ENCODE results near the gene TMEM176A.

The TMEM176A gene

GRCh38 chr7:150791746-150792452 lies 8.7 kb upstream of the TMEM176A start:
- Histone ChIP-seq H3K4me1 (ENCODE audit: insufficient read depth, low read length) (no peaks in the 10 kb centered on the region), H3K4me3 (ENCODE audit: low read length) (no peak overlapping the region), H3K9me3 (ENCODE audit: low read length) (no peaks in the 10 kb centered on the region), H2AFZ (ENCODE audit: low read depth, low read length) (no peak overlapping the region), H3K27me3 (ENCODE audit: insufficient read depth, low read length) (peaks cover 4% of the 10 kb centered on the region), H3K36me3 (ENCODE audit: insufficient read depth, low read length) (no peaks in the 10 kb centered on the region)

DNA sequence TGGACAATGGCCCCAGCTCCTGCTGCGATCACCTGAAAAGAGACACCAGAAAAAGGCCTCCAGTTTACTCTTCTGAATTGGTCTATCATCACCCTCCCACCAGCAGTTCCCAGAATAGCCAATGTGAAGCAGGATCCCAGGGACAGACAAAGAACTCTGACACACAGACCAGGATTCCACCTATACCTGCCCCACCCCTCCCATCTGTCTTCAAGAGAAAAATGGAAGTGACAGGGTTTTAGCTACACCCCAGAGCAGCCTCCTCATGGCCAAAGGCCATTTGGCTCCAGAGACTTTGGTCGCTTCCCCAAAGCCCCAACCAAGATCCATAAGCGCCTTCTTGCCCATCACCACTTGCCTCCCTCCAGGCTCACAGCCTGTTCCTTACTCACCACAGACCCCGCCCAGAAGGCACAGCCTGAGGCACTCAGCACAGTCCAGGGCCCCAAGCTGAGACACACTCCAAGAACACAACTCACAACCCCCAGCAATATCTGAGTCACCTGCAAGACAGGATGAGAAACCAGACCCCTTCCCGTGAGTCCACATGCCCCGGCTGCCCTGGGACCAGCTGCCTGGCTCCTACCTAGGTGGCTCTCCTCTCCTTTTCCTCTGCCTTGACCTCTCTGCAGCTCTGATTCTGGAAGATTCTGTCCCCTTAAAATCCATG lies 6.9 kb upstream of the TMEM176A start:
- Histone ChIP-seq H2AFZ (ENCODE audit: low read depth, low read length) (no peak overlapping the region), H3K27me3 (ENCODE audit: insufficient read depth, low read length) (peaks cover 6% of the 10 kb centered on the region), H3K4me1 (ENCODE audit: insufficient read depth, low read length) (no peaks in the 10 kb centered on the region), H3K4me3 (ENCODE audit: low read length) (no peak overlapping the region), H3K9me3 (ENCODE audit: low read length) (no peaks in the 10 kb centered on the region), H3K36me3 (ENCODE audit: insufficient read depth, low read length) (no peaks in the 10 kb centered on the region)

DNA sequence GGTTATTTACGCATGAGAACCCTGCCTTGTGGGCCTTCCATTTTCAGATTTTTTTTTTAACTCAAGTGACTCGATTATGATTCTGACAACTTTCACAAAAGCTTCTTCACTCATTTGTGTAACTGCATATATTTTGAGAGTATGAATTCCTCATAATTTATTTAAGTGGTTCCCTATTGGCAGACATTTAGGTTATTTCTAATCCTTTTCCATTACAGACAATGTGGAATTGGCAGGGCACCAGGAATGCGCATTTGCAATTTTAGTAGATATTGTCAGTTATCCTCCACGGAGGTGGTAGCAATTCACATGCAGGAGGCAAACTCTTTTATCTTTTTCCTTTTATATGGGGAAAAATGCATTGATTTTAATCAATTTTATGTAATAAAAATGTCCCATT lies 2.9 kb upstream of the TMEM176A start:
- Histone ChIP-seq H2AFZ (ENCODE audit: low read depth, low read length) (no peak overlapping the region), H3K4me3 (ENCODE audit: low read length) (no peak overlapping the region), H3K27me3 (ENCODE audit: insufficient read depth, low read length) (peaks cover 45% of the 10 kb centered on the region)

DNA sequence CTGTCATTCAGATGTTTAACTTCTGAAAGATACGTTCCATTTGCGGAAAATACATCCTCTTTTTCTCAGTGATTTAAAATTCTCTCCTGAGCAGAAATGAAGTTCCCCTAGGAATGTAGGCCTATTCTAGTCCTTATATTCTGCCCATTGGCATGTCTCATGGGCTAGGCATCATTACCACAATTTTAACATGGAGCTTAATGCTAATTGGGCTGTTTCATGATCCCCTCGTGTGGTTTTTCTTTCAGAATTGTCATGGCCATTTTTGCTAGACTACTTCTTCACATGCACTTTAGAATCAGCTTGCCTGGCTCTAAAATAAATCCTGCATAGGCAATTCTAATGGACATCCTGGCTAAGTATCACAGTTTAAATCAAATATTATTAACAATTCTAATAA lies 1.4 kb upstream of the TMEM176A start:
- no peak overlapping the region for H3K4me3 ChIP-seq (ENCODE audit: low read length)
- H2AFZ ChIP-seq (ENCODE audit: low read depth, low read length): no peak overlapping the region
- H3K4me1 ChIP-seq (ENCODE audit: insufficient read depth, low read length): no peaks in the 10 kb centered on the region
- peaks cover 4% of the 10 kb centered on the region for H3K9me3 ChIP-seq (ENCODE audit: low read length)
- peaks cover 55% of the 10 kb centered on the region for H3K27me3 ChIP-seq (ENCODE audit: insufficient read depth, low read length)
- H3K36me3 ChIP-seq (ENCODE audit: insufficient read depth, low read length): no peaks in the 10 kb centered on the region

More for the DNA sequence above, 2.9 kb upstream of the TMEM176A start:
- H3K9me3 ChIP-seq (ENCODE audit: low read length): peaks cover 4% of the 10 kb centered on the region
- H3K36me3 ChIP-seq (ENCODE audit: insufficient read depth, low read length): no peaks in the 10 kb centered on the region
- no peaks in the 10 kb centered on the region for H3K4me1 ChIP-seq (ENCODE audit: insufficient read depth, low read length)

DNA sequence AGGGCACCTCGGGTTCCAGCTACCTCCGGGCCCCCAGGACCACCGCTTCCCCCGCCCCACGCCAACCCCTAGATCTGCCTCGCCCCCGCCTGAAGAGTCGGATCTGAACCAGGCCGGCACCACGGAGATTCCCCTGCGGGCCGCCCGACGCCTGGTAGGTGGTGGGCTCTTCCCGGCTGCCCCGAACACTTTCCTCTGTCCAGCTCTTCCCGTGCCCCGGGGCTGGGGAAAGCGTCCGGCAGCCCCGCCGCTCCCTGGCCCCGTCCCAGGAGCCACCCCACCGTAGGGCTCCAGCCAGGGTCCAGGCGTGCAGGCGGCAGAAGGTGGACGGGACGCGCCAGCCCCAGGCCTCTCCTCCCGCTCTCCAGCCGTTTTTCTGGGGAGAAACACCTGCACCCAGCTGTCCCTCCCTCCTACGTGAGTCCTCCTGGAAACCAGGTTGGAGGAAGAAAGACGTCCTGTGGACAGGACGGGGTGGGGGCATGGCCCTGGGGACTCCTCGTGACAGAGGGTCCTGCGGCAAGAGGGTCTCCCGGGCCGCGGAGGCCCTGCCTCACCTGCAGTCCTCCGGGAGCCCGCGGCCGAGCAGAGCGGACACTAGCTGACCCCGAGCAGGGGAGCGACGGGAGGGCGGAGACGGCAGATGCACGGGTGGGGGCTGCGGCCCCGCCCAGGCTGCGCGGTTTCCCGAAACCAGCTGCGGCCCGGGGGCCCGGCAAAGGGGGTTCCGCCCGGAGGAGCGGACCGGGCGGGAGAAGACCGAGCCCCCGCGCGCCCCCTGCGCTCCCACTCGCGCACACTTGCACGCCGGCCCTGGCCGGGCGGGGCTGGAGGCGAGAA lies 608 bp upstream of the TMEM176A start, which contains the start of gene TMEM176B:
Gene TMEM176B (minus strand): TSS at position 624 of the 840 bp plus-strand sequence. CDS start 3,795 bp downstream, outside the sequence.
- H3K4me3 ChIP-seq (ENCODE audit: low read length): no peak within 1 kb of the TSS
- peaks cover 4% of the 10 kb centered on the region for H3K9me3 ChIP-seq (ENCODE audit: low read length)
- no peaks in the 10 kb centered on the region for H3K36me3 ChIP-seq (ENCODE audit: insufficient read depth, low read length)
- H3K4me1 ChIP-seq (ENCODE audit: insufficient read depth, low read length): no peaks in the 10 kb centered on the region
- H3K27me3 ChIP-seq (ENCODE audit: insufficient read depth, low read length): peaks cover 55% of the 10 kb centered on the region
- peak within 1 kb of the TSS; percentile 30 for H2AFZ ChIP-seq (ENCODE audit: low read depth, low read length)

DNA sequence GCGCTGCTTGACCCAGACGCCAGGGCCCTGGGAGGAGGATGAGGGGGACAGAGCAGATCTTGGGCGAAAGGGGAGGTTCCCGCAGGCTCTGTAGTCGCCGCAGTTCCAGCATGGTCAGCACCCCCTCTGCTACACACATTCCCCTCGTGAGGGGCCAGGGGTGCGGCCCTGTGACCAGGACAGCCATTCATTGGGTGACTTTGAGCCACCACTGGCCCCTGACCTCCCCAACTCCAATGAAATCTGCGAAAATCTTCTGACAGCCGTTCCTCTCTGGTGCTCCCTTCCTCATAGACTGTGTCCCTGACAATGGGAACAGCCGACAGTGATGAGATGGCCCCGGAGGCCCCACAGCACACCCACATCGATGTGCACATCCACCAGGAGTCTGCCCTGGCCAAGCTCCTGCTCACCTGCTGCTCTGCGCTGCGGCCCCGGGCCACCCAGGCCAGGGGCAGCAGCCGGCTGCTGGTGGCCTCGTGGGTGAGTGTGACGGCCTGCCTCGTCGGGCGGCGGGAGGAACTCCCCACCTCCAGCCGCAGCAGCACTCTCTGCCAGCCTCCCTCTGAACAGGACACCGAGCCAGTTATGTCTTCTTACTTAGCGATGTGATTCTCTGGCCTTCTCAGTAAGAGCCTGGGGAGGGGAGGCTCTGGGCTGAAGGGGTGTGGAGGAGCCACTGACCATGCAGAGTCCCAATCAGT lies 825 bp downstream of the TMEM176A start:
- Histone ChIP-seq H3K4me1 (ENCODE audit: insufficient read depth, low read length) (no peaks in the 10 kb centered on the region), H3K4me3 (ENCODE audit: low read length) (no peak overlapping the region), H3K27me3 (ENCODE audit: insufficient read depth, low read length) (peaks cover 55% of the 10 kb centered on the region), H2AFZ (ENCODE audit: low read depth, low read length) (no peak overlapping the region), H3K9me3 (ENCODE audit: low read length) (peaks cover 6% of the 10 kb centered on the region), H3K36me3 (ENCODE audit: insufficient read depth, low read length) (no peaks in the 10 kb centered on the region)

DNA sequence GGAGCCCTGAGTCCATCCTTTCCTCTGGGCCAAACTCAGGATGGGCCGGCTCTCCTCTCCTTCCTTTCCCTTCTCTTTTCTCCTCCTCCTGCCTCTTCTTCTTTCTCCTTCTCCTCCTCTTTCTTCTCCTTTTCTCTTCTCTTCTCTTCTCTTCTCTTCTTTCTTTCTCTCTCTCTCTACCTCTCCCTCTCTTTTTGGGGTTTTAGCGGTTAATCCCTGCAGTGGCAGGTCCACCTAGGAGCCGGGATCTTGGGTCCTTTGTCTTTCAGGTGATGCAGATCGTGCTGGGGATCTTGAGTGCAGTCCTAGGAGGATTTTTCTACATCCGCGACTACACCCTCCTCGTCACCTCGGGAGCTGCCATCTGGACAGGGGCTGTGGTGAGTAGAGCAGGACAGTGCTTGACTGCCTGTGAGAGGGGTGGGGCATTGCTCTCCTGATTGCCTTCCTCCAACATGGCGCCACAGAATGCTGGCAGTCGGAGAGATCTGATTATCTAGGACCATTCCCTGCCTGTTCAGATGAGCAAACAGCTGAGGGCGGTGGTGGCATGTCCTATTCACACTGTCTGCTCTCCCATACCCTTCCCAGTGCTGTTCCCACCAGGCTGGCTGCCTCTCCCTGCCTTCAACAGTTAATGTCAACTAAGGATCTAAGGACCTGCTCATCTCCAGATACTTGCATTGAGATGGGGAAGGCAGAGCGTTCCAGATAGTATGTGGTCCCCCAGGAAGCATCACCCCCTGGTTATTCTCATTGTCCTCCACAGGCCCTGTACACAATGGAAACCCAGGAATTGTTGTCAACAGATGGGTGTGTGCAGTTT lies 1.6 kb downstream of the TMEM176A start:
- Histone ChIP-seq H3K9me3 (ENCODE audit: low read length) (peaks cover 6% of the 10 kb centered on the region), H2AFZ (ENCODE audit: low read depth, low read length) (no peak overlapping the region), H3K4me3 (ENCODE audit: low read length) (no peak overlapping the region), H3K36me3 (ENCODE audit: insufficient read depth, low read length) (no peaks in the 10 kb centered on the region), H3K4me1 (ENCODE audit: insufficient read depth, low read length) (no peaks in the 10 kb centered on the region), H3K27me3 (ENCODE audit: insufficient read depth, low read length) (peaks cover 55% of the 10 kb centered on the region)

DNA sequence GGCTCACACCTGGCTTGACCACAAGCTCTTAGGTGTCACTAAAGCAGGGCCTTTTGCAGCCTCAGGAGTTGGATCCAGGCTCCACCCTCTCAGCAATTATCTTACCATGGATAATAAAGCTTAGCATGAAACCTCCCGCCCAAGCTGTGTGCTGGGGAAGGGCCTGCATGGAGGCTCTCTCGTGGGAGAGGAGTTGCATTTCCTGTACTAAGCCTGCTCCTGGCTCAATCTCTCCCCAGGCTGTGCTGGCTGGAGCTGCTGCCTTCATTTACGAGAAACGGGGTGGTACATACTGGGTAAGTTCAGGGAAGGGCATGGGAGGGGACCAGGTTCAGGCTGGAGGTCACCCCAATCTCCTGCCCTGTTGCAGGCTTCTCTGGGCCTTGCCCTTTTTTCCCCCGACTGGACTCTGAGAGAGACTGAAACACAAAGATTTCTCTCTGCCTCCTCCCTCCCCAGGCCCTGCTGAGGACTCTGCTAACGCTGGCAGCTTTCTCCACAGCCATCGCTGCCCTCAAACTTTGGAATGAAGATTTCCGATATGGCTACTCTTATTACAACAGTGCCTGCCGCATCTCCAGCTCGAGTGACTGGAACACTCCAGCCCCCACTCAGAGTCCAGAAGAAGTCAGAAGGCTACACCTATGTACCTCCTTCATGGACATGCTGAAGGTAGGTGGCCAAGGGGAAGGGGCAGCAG lies 2.7 kb downstream of the TMEM176A start:
- Histone ChIP-seq H3K27me3 (ENCODE audit: insufficient read depth, low read length) (peaks cover 52% of the 10 kb centered on the region), H3K36me3 (ENCODE audit: insufficient read depth, low read length) (no peaks in the 10 kb centered on the region), H3K4me1 (ENCODE audit: insufficient read depth, low read length) (no peaks in the 10 kb centered on the region), H3K9me3 (ENCODE audit: low read length) (peaks cover 6% of the 10 kb centered on the region), H3K4me3 (ENCODE audit: low read length) (no peak overlapping the region), H2AFZ (ENCODE audit: low read depth, low read length) (no peak overlapping the region)

DNA sequence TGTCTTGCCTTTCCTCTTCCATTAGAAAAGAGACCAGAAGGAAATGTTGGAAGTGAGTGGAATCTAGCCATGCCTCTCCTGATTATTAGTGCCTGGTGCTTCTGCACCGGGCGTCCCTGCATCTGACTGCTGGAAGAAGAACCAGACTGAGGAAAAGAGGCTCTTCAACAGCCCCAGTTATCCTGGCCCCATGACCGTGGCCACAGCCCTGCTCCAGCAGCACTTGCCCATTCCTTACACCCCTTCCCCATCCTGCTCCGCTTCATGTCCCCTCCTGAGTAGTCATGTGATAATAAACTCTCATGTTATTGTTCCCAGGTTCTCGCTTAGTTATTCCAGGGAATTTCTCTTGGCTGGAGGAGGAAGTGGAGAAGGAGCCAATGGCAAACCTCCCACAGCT lies 4.2 kb downstream of the TMEM176A start:
- no peak overlapping the region for H3K4me3 ChIP-seq (ENCODE audit: low read length)
- no peaks in the 10 kb centered on the region for H3K36me3 ChIP-seq (ENCODE audit: insufficient read depth, low read length)
- H2AFZ ChIP-seq (ENCODE audit: low read depth, low read length): no peak overlapping the region
- H3K27me3 ChIP-seq (ENCODE audit: insufficient read depth, low read length): peaks cover 38% of the 10 kb centered on the region
- H3K4me1 ChIP-seq (ENCODE audit: insufficient read depth, low read length): no peaks in the 10 kb centered on the region
- peaks cover 5% of the 10 kb centered on the region for H3K9me3 ChIP-seq (ENCODE audit: low read length)

DNA sequence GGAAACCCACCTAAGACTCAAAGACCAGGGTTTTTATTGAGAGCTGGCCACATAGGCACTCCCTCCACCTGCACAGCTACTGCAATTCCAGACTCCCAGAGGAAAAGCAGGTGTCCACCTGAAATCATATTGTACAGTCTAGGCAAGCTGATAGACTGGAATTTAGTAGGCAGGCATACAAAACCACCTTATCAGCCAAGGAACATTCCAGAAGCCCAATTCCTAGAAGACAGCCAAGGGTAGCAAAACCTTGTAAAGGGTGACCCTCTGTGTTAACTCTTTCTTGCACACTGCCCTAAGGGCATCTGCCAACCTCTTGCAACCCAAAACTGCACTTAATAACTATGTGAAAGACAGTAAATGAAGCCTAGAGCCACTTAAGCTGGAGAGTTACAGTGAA lies 5.3 kb downstream of the TMEM176A start:
- H3K9me3 ChIP-seq (ENCODE audit: low read length): peaks cover 2% of the 10 kb centered on the region
- H3K4me1 ChIP-seq (ENCODE audit: insufficient read depth, low read length): no peaks in the 10 kb centered on the region
- no peak overlapping the region for H2AFZ ChIP-seq (ENCODE audit: low read depth, low read length)
- no peak overlapping the region for H3K4me3 ChIP-seq (ENCODE audit: low read length)
- H3K27me3 ChIP-seq (ENCODE audit: insufficient read depth, low read length): peaks cover 28% of the 10 kb centered on the region
- no peaks in the 10 kb centered on the region for H3K36me3 ChIP-seq (ENCODE audit: insufficient read depth, low read length)

- H3K4me1 ChIP-seq (ENCODE audit: insufficient read depth, low read length): no peaks in the 10 kb centered on the region
- H3K36me3 ChIP-seq (ENCODE audit: insufficient read depth, low read length): no peaks in the 10 kb centered on the region
- peaks cover 2% of the 10 kb centered on the region for H3K9me3 ChIP-seq (ENCODE audit: low read length)
- peaks cover 22% of the 10 kb centered on the region for H3K27me3 ChIP-seq (ENCODE audit: insufficient read depth, low read length)
- no peak overlapping the region for H2AFZ ChIP-seq (ENCODE audit: low read depth, low read length)
- H3K4me3 ChIP-seq (ENCODE audit: low read length): no peak overlapping the region
Measured at GRCh38 chr7:150806454-150806853, 5.9 kb downstream of the TMEM176A start.

All from neuron (in vitro differentiated cells).